ENCODE data around the gene ERICH4.
"Not testable (repeated sequence)": the region's sequence is repeated elsewhere in the genome, so short reads cannot be mapped to it uniquely, and the experiment has no call there.

ERICH4 gene

DNA sequence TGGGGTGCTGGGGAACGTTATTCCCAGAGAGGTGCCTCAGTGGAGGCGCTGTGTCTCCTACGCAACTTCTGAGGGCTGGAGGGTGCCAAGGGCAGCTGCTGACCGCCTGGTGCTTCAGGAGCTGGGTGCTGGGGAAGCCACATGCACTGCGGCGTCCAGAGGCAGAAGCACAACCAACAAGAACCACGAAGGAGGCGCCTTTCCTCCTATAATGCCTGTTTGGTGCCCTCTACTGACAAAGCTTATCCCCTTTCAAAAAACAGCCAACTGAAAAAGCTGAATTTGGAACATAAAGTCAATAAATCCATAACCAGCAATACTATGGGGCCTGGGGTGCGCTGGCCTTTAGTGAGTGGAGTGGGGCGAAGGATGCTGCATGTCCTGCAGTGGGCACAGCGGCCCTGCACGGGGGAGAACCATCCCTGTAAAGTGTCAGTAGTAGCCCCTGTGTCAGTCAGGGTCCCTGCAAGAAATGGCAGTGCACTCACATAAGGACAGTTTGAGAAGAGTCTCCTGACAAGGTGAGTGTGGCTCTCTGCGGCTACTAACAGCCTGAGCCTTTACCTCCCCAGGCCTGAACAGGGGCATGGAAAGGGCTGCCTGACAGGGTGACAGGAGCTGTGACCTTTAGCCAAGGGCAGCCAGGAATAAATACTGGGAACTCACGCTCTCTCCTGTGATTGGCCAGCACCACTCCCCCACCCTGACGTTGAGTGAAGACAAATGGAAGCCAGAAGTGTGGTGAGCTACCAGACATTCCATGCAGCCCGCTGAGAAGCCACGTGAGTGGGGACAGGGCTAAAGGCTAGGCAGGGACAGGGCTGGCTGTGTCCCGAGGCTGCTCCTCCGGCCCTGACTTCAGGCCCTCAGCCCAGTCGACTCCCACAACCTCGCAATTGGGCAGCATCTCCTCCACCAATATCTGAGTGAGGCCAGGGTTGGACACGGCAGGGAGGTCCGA, 11.2 kb upstream of the ERICH4 start:
- peaks cover 10 to 11% of the 10 kb centered on the region in 2 experiments for H3K4me1 ChIP-seq (ENCODE audit: control insufficient read depth in 1 of 2, insufficient read depth in 2 of 2, low read length in 2 of 2)
- no peaks in the 10 kb centered on the region for H3K27me3 ChIP-seq (ENCODE audit: insufficient read depth, low read length)
- peak overlapping the region; percentile 55 for H3K4me3 ChIP-seq (ENCODE audit: low read depth, low read length)
- no peak overlapping the region for H2BK120ac ChIP-seq (ENCODE audit: insufficient read depth, low read length, poor library complexity)
- no peak overlapping the region for H3K18ac ChIP-seq (ENCODE audit: low read length)
- H2BK5ac ChIP-seq (ENCODE audit: low read depth, low read length, poor library complexity): no peak overlapping the region
- H3K14ac ChIP-seq (ENCODE audit: low read length): no peak overlapping the region
- peak; percentile 14 to 59 for DNase-seq
- no peak overlapping the region for H3K27ac ChIP-seq (ENCODE audit: low read depth, low read length)
- H3K36me3 ChIP-seq (ENCODE audit: control insufficient read depth in 1 of 2, insufficient read depth in 2 of 2, low read length in 2 of 2): peaks cover 31 to 34% of the 10 kb centered on the region in 2 experiments
- H3K4me2 ChIP-seq (ENCODE audit: low read length): no peak overlapping the region
- no peak overlapping the region for H4K12ac ChIP-seq (ENCODE audit: low read depth, low read length)
- H2BK12ac ChIP-seq (ENCODE audit: low read length): no peak overlapping the region
- no peak overlapping the region for H3K9ac ChIP-seq (ENCODE audit: low read length)
- no peak overlapping the region for H4K91ac ChIP-seq (ENCODE audit: low read depth, low read length)
- no peak overlapping the region for H2AK5ac ChIP-seq (ENCODE audit: low read length)
- peaks cover 7% of the 10 kb centered on the region for H3K79me1 ChIP-seq (ENCODE audit: low read length)
- no CpG with 5 or more reads among the region's 23 CpGs for WGBS (ENCODE audit: extremely low coverage, insufficient coverage, insufficient read length)
- no peak overlapping the region for H3K23ac ChIP-seq (ENCODE audit: low read length)
- peaks cover 3% of the 10 kb centered on the region for H3K79me2 ChIP-seq (ENCODE audit: control insufficient read depth, insufficient read depth, low read length, poor library complexity)
- no peak overlapping the region for H2AFZ ChIP-seq (ENCODE audit: insufficient read depth, low read length, poor library complexity)
- H3K9me3 ChIP-seq (ENCODE audit: insufficient read depth, low read depth, low read length): peaks cover 4% of the 10 kb centered on the region
- no peak overlapping the region for H4K8ac ChIP-seq (ENCODE audit: low read depth, low read length)
- no peak overlapping the region for H3K4ac ChIP-seq (ENCODE audit: low read depth, low read length)

DNA sequence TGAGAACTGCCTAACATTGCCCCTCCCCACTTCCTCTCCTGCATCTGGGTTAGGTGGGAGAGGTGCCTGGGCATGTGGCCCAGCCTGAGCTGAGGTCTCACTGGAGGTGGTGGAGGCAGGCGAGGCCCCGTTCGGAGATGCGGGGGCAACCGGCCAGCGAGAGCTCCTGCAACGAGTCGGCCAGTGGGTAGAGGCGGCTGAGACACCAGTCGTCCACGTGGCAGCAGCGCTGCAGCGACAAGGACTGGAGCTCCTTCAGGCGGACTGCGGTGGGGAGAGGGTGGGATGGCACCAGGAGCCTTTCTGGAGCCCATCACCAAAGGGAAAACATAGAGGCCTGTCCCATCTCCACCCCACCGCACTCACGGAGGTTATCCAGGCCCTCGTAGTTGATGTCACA, 9.8 kb upstream of the ERICH4 start:
- Histone ChIP-seq H2BK12ac (ENCODE audit: low read length) (no peak overlapping the region), H3K14ac (ENCODE audit: low read length) (no peak overlapping the region), H4K8ac (ENCODE audit: low read depth, low read length) (no peak overlapping the region), H3K9ac (ENCODE audit: low read length) (no peak overlapping the region), H3K27ac (ENCODE audit: low read depth, low read length) (no peak overlapping the region), H2AK5ac (ENCODE audit: low read length) (no peak overlapping the region), H3K4me3 (ENCODE audit: low read depth, low read length) (no peak overlapping the region), H3K4ac (ENCODE audit: low read depth, low read length) (no peak overlapping the region), H3K27me3 (ENCODE audit: insufficient read depth, low read length) (no peaks in the 10 kb centered on the region), H3K36me3 (ENCODE audit: control insufficient read depth in 1 of 2, insufficient read depth in 2 of 2, low read length in 2 of 2) (peaks cover 35 to 37% of the 10 kb centered on the region in 2 experiments), H4K12ac (ENCODE audit: low read depth, low read length) (no peak overlapping the region), H2BK120ac (ENCODE audit: insufficient read depth, low read length, poor library complexity) (no peak overlapping the region), H3K23ac (ENCODE audit: low read length) (no peak overlapping the region), H4K91ac (ENCODE audit: low read depth, low read length) (no peak overlapping the region), H2AFZ (ENCODE audit: insufficient read depth, low read length, poor library complexity) (no peak overlapping the region), H3K79me1 (ENCODE audit: low read length) (no peaks in the 10 kb centered on the region), H3K9me3 (ENCODE audit: insufficient read depth, low read depth, low read length) (peaks cover 4% of the 10 kb centered on the region), H3K18ac (ENCODE audit: low read length) (no peak overlapping the region), H3K4me2 (ENCODE audit: low read length) (no peak overlapping the region), H3K79me2 (ENCODE audit: control insufficient read depth, insufficient read depth, low read length, poor library complexity) (no peaks in the 10 kb centered on the region), H3K4me1 (ENCODE audit: control insufficient read depth in 1 of 2, insufficient read depth in 2 of 2, low read length in 2 of 2) (peaks cover 1 to 2% of the 10 kb centered on the region in 2 experiments), H2BK5ac (ENCODE audit: low read depth, low read length, poor library complexity) (no peak overlapping the region)
- WGBS (ENCODE audit: extremely low coverage, insufficient coverage, insufficient read length): no CpG with 5 or more reads among the region's 18 CpGs
- DNase-seq: no peak

DNA sequence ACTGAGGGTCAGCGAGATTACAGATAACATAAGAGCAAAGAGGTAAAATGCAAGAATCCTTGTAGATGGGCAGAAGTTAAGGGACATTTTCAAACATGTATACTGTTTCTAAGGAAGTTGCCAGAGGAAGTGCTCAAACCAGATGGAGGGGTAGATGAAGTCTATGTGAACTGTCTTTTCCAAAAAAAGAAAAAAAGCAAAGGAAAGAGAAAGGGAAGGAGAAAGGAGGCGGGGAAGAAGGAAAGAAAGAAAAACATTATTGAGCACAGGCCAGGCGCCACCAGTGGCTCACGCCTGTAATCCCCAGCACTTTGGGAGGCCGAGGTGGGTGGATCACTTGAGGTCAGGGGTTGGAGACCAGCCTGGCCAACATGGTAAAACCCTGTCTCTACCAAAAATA, 8.5 kb upstream of the ERICH4 start:
- no peak overlapping the region for H4K12ac ChIP-seq (ENCODE audit: low read depth, low read length)
- no peak overlapping the region for H4K8ac ChIP-seq (ENCODE audit: low read depth, low read length)
- no peak overlapping the region for H3K14ac ChIP-seq (ENCODE audit: low read length)
- no peak overlapping the region for H3K23ac ChIP-seq (ENCODE audit: low read length)
- H3K79me2 ChIP-seq (ENCODE audit: control insufficient read depth, insufficient read depth, low read length, poor library complexity): no peaks in the 10 kb centered on the region
- H2AK5ac ChIP-seq (ENCODE audit: low read length): no peak overlapping the region
- no peak overlapping the region for H2BK5ac ChIP-seq (ENCODE audit: low read depth, low read length, poor library complexity)
- no peaks in the 10 kb centered on the region for H3K79me1 ChIP-seq (ENCODE audit: low read length)
- H2AFZ ChIP-seq (ENCODE audit: insufficient read depth, low read length, poor library complexity): no peak overlapping the region
- no peak overlapping the region for H3K4me2 ChIP-seq (ENCODE audit: low read length)
- H3K4ac ChIP-seq (ENCODE audit: low read depth, low read length): no peak overlapping the region
- H3K27ac ChIP-seq (ENCODE audit: low read depth, low read length): no peak overlapping the region
- no peaks in the 10 kb centered on the region for H3K4me1 ChIP-seq (ENCODE audit: control insufficient read depth in 1 of 2, insufficient read depth in 2 of 2, low read length in 2 of 2)
- peaks cover 35 to 37% of the 10 kb centered on the region in 2 experiments for H3K36me3 ChIP-seq (ENCODE audit: control insufficient read depth in 1 of 2, insufficient read depth in 2 of 2, low read length in 2 of 2)
- no peak overlapping the region for H3K4me3 ChIP-seq (ENCODE audit: low read depth, low read length)
- no peak overlapping the region for H3K18ac ChIP-seq (ENCODE audit: low read length)
- peaks cover 4% of the 10 kb centered on the region for H3K9me3 ChIP-seq (ENCODE audit: insufficient read depth, low read depth, low read length)
- no peaks in the 10 kb centered on the region for H3K27me3 ChIP-seq (ENCODE audit: insufficient read depth, low read length)
- DNase-seq: no peak
- no peak overlapping the region for H3K9ac ChIP-seq (ENCODE audit: low read length)
- WGBS (ENCODE audit: extremely low coverage, insufficient coverage, insufficient read length): no CpG with 5 or more reads among the region's 5 CpGs
- H2BK120ac ChIP-seq (ENCODE audit: insufficient read depth, low read length, poor library complexity): no peak overlapping the region
- H2BK12ac ChIP-seq (ENCODE audit: low read length): no peak overlapping the region
- no peak overlapping the region for H4K91ac ChIP-seq (ENCODE audit: low read depth, low read length)

DNA sequence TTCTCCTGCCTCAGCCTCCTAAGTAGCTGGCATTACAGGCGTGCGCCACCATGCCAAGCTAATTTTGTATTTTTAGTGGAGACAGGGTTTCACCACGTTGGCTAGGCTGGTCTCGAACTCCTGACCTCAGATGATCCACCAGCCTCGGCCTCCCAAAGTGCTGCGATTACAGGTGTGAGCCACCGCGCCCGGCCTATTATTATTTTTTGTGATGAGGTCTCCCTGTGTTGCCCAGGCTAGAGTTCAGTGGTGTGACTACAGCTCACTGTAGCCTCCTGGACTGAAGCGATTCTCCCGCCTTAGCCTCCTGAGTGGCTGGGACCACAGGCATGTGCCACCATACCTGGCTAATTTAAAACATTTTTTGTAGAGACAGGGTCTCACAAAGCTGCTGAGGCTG, 7.6 kb upstream of the ERICH4 start:
- H2AK5ac ChIP-seq (ENCODE audit: low read length); H3K14ac ChIP-seq (ENCODE audit: low read length); H3K23ac ChIP-seq (ENCODE audit: low read length); H3K27me3 ChIP-seq (ENCODE audit: insufficient read depth, low read length); H3K4me3 ChIP-seq (ENCODE audit: low read depth, low read length); H2BK5ac ChIP-seq (ENCODE audit: low read depth, low read length, poor library complexity); H3K4me1 ChIP-seq (ENCODE audit: control insufficient read depth in 1 of 2, insufficient read depth in 2 of 2, low read length in 2 of 2); H2AFZ ChIP-seq (ENCODE audit: insufficient read depth, low read length, poor library complexity); H2BK12ac ChIP-seq (ENCODE audit: low read length); H3K9ac ChIP-seq (ENCODE audit: low read length); H4K12ac ChIP-seq (ENCODE audit: low read depth, low read length); H4K8ac ChIP-seq (ENCODE audit: low read depth, low read length); H2BK120ac ChIP-seq (ENCODE audit: insufficient read depth, low read length, poor library complexity); H3K4me2 ChIP-seq (ENCODE audit: low read length); H4K91ac ChIP-seq (ENCODE audit: low read depth, low read length); H3K27ac ChIP-seq (ENCODE audit: low read depth, low read length); H3K79me2 ChIP-seq (ENCODE audit: control insufficient read depth, insufficient read depth, low read length, poor library complexity); H3K18ac ChIP-seq (ENCODE audit: low read length); DNase-seq; H3K9me3 ChIP-seq (ENCODE audit: insufficient read depth, low read depth, low read length); H3K79me1 ChIP-seq (ENCODE audit: low read length); H3K4ac ChIP-seq (ENCODE audit: low read depth, low read length): not testable (repeated sequence)
- H3K36me3 ChIP-seq (ENCODE audit: control insufficient read depth in 1 of 2, insufficient read depth in 2 of 2, low read length in 2 of 2): peaks cover 35 to 37% of the 10 kb centered on the region in 2 experiments
- no CpG with 5 or more reads among the region's 11 CpGs for WGBS (ENCODE audit: extremely low coverage, insufficient coverage, insufficient read length)

Measured in trophoblast cell (in vitro differentiated cells and primary cell).